Fibroblast of lung (primary cell): ENCODE measurements around the gene CAMTA1. TPM values are rescaled to one million over a fixed set of nuclear protein-coding genes. Genes with fewer than 3 reads are reported as not detected.

Experiments
- DNase-seq, 2 donors: peaks; one replicate each; pipeline versions ENCODE4 v3.0.0 to v3.0.0-alpha.2; 2010; ENCODE audit warnings: low read depth in 2 of 2
- H2AFZ ChIP-seq: 2 replicates; pipeline ENCODE4 v1.5.1; 2012; ENCODE audit warnings: low read length, control low read depth, inconsistent platforms
- H3K27ac ChIP-seq: 2 replicates; pipeline ENCODE4 v1.5.1; 2011; ENCODE audit warnings: low read length, control low read depth; ENCODE audit not compliant: insufficient read depth
- H3K27me3 ChIP-seq: 2 replicates; pipeline ENCODE4 v1.5.1; 2011; ENCODE audit warnings: mild to moderate bottlenecking, low read length; ENCODE audit not compliant: control insufficient read depth, insufficient read depth
- H3K36me3 ChIP-seq: 2 replicates; pipeline ENCODE4 v1.5.1; 2011; ENCODE audit warnings: low read length; ENCODE audit not compliant: control insufficient read depth, insufficient read depth
- H3K4me1 ChIP-seq: 2 replicates; pipeline ENCODE4 v1.5.1; 2011; ENCODE audit warnings: low read length; ENCODE audit not compliant: control insufficient read depth, insufficient read depth; ENCODE audit errors: extremely low read depth
- H3K4me2 ChIP-seq: 2 replicates; pipeline ENCODE4 v1.5.1; 2011; ENCODE audit warnings: low read length, control low read depth; ENCODE audit not compliant: insufficient read depth; ENCODE audit errors: extremely low read depth
- H3K4me3 ChIP-seq, 4 experiments: fragments of 200-600 bp in 1 of 4; sonication (generic) in 1 of 4; replicated peaks in 1 of 4; 2 replicates each; pipeline ENCODE4 v1.5.1; 2011 to 2016; ENCODE audit warnings: low read length in 4 of 4, low read depth in 3 of 4, mild to moderate bottlenecking in 3 of 4, control low read depth in 2 of 4, inconsistent platforms in 1 of 4, mixed read lengths in 1 of 4; ENCODE audit not compliant: insufficient read depth in 1 of 4; ENCODE audit errors: control extremely low read depth in 1 of 4
- H3K79me2 ChIP-seq: 2 replicates; pipeline ENCODE4 v1.5.1; 2012; ENCODE audit warnings: mild to moderate bottlenecking, low read length, inconsistent platforms; ENCODE audit not compliant: control insufficient read depth, insufficient read depth
- H3K9ac ChIP-seq: 2 replicates; pipeline ENCODE4 v1.5.1; 2011; ENCODE audit warnings: mild to moderate bottlenecking, low read length, control low read depth; ENCODE audit not compliant: insufficient read depth
- H3K9me3 ChIP-seq: 2 replicates; pipeline ENCODE4 v1.5.1; 2012; ENCODE audit warnings: low read depth, low read length; ENCODE audit not compliant: control insufficient read depth, insufficient read depth
- H4K20me1 ChIP-seq: 2 replicates; pipeline ENCODE4 v1.5.1; 2011; ENCODE audit warnings: low read length; ENCODE audit not compliant: control insufficient read depth, insufficient read depth; ENCODE audit errors: extremely low read depth
- EZH2 ChIP-seq: IDR thresholded peaks from 2 replicates; pipeline ENCODE4 v1.5.1; 2012; ENCODE audit warnings: low read length, control low read depth, mild to moderate bottlenecking; ENCODE audit errors: missing control alignments
- polyA plus RNA-seq, 2 donors: library from polyadenylated mRNA; depleted of rRNA in 1 of 2; stranded (reverse) in 1 of 2; unstranded in 1 of 2; fragments of >200 nt; gene quantifications; 2 replicates each; pipeline ENCODE4 v1.2.1, GENCODE V29; 2011 to 2012; ENCODE audit warnings: missing spikeins in 1 of 2
- total RNA-seq: library from RNA; depleted of rRNA; stranded (reverse); fragments of >200 nt; gene quantifications from 2 replicates; pipeline ENCODE4 v1.2.1, GENCODE V29; 2014
- TF ChIP-seq, protein P1 (sequence below), 2 donors: IDR thresholded peaks in 1 of 2; conservative IDR thresholded peaks in 1 of 2; 1 replicate in 1 of 2; 2 replicates in 1 of 2; pipeline ENCODE4 v1.5.1; 2011 to 2012; ENCODE audit warnings: low read length in 2 of 2, control low read depth in 1 of 2, inconsistent platforms in 1 of 2, low read depth in 1 of 2, mild to moderate bottlenecking in 1 of 2

CAMTA1 gene
- total and polyA plus RNA-seq, 2 donors (not counting 1 experiment from before 2014, with no cell fraction given), result 47.6 to 86.0 TPM

DNA sequence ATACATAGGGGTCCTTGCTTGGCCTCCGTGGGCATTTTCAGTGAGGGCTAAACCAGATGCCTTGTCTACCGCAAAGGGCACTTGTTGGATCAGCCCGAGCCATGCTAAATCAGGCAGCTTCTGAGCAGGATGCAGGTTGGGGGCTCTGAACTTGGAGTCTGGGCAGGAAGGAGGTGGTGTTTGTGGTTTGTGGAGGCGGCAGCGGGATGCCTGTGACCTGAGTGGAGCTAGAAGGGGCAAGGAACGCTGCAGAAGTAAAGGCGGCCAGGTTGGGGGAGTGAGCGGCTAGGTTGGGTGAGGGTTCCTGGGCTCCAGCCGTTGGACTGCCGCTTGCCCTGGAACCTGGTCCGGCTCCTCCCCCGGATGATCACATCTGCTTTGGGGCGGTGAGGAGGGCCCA is 183.9 kb downstream of the CAMTA1 start:
- H3K4me3 ChIP-seq, result no peak overlapping the region
- H3K4me2 ChIP-seq, result no peak overlapping the region
- no peak overlapping the region for H3K27ac ChIP-seq
- H2AFZ ChIP-seq, result no peak overlapping the region
- no peaks in the 10 kb centered on the region for H3K36me3 ChIP-seq
- peak in 1 of 2 donors; percentile 93 for DNase-seq
- no peaks in the 10 kb centered on the region for H3K79me2 ChIP-seq
- TF ChIP-seq, protein P1, sequence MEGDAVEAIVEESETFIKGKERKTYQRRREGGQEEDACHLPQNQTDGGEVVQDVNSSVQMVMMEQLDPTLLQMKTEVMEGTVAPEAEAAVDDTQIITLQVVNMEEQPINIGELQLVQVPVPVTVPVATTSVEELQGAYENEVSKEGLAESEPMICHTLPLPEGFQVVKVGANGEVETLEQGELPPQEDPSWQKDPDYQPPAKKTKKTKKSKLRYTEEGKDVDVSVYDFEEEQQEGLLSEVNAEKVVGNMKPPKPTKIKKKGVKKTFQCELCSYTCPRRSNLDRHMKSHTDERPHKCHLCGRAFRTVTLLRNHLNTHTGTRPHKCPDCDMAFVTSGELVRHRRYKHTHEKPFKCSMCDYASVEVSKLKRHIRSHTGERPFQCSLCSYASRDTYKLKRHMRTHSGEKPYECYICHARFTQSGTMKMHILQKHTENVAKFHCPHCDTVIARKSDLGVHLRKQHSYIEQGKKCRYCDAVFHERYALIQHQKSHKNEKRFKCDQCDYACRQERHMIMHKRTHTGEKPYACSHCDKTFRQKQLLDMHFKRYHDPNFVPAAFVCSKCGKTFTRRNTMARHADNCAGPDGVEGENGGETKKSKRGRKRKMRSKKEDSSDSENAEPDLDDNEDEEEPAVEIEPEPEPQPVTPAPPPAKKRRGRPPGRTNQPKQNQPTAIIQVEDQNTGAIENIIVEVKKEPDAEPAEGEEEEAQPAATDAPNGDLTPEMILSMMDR (conservative IDR thresholded peaks at IDR 0.05 in 1 of 2, IDR thresholded peaks at IDR 0.05 in 1 of 2; ENCODE audit: low read depth in 1 of 2, low read length in 2 of 2), result no peak
- TF ChIP-seq EZH2, result no peak
- H3K9me3 ChIP-seq, result no peaks in the 10 kb centered on the region
- H3K4me1 ChIP-seq, result no peaks in the 10 kb centered on the region
- no peak overlapping the region for H3K9ac ChIP-seq
- no peaks in the 10 kb centered on the region for H4K20me1 ChIP-seq
- no peaks in the 10 kb centered on the region for H3K27me3 ChIP-seq

DNA sequence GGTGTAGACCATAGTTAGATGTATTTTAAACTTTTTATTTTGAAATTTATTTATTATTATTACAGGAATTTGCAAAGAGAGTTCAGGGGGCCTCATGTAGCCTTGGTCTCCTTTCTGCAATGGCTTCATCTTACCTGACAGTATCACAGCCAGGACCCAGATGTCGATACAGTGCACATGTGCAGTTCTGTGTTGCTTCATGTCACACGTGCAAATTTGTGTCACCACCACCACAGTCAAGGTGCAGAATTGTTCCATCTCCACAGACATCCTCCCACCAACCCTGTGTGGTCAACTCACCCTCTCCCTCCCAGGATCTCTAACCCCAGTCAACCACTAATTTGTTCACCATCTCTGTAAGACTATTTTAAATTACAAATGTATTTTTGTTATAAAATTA is 184.5 kb downstream of the CAMTA1 start:
- DNase-seq, result no peak
- no peak overlapping the region for H3K4me2 ChIP-seq
- H2AFZ ChIP-seq, result no peak overlapping the region
- TF ChIP-seq EZH2, result no peak
- TF ChIP-seq, protein P1 (conservative IDR thresholded peaks at IDR 0.05 in 1 of 2, IDR thresholded peaks at IDR 0.05 in 1 of 2; ENCODE audit: low read depth in 1 of 2, low read length in 2 of 2), result no peak
- no peak overlapping the region for H3K9ac ChIP-seq
- H3K79me2 ChIP-seq, result no peaks in the 10 kb centered on the region
- H3K27ac ChIP-seq, result no peak overlapping the region
- H4K20me1 ChIP-seq, result no peaks in the 10 kb centered on the region
- H3K4me1 ChIP-seq, result no peaks in the 10 kb centered on the region
- H3K4me3 ChIP-seq, result no peak overlapping the region
- no peaks in the 10 kb centered on the region for H3K36me3 ChIP-seq
- H3K27me3 ChIP-seq, result no peaks in the 10 kb centered on the region
- no peaks in the 10 kb centered on the region for H3K9me3 ChIP-seq

DNA sequence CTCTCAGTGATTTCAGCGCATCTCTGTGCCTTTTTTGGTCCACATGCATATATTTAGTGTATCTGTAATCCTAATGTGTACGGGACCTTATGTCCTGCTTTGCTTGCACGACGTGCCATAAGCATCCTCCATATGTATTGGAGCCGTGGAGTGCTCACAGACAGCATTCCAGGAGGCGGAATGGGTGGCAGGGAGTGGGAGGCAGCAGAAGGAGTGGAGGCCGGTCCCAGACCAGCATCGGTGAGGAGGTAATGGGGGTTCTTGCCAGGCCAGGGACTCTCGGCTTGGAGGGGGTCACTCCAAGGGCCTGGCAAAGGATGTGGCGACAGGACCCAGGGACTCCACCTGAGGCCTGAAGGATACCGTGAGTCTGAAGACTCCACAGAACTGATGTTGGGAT is 185.0 kb downstream of the CAMTA1 start:
- Histone ChIP-seq H3K27me3 (no peaks in the 10 kb centered on the region), H3K9me3 (no peaks in the 10 kb centered on the region), H3K27ac (no peak overlapping the region), H3K4me2 (no peak overlapping the region), H3K79me2 (no peaks in the 10 kb centered on the region), H3K9ac (no peak overlapping the region), H3K36me3 (no peaks in the 10 kb centered on the region), H3K4me3 (no peak overlapping the region), H4K20me1 (no peaks in the 10 kb centered on the region), H2AFZ (no peak overlapping the region), H3K4me1 (no peaks in the 10 kb centered on the region)
- no peak for DNase-seq
- TF ChIP-seq, protein P1 (conservative IDR thresholded peaks at IDR 0.05 in 1 of 2, IDR thresholded peaks at IDR 0.05 in 1 of 2; ENCODE audit: low read depth in 1 of 2, low read length in 2 of 2), result no peak
- no peak for TF ChIP-seq EZH2
